Esophagus squamous epithelium (tissue), 4 donors: ENCODE results near the gene KIAA2012.
A peak's percentile ranks its signal among the peaks of the same experiment; 100 is the strongest.

Experiments
- CTCF ChIP-seq, 6 experiments: fragments of 450-650 bp in 4 of 6; fragments of 200-600 bp in 2 of 6; sonication (generic) in 2 of 6; IDR thresholded peaks; one replicate each; pipeline ENCODE4 v1.5.1; 2016 to 2019; ENCODE audit warnings: antibody characterized with exemption in 6 of 6, mild to moderate bottlenecking in 4 of 6, moderate library complexity in 4 of 6
- POLR2A ChIP-seq, 4 donors: fragments of 450-650 bp; IDR thresholded peaks; one replicate each; pipeline ENCODE4 v1.6.1; 2017; ENCODE audit warnings: antibody characterized with exemption in 4 of 4, mild to moderate bottlenecking in 4 of 4, moderate library complexity in 3 of 4

GRCh38 chr2:202104286-202104870, 31.3 kb downstream of the KIAA2012 start:
- TF ChIP-seq CTCF (IDR thresholded peaks at IDR 0.05) (peak in 4 of 6 experiments; percentile 26 to 54 (median 35)), POLR2A (IDR thresholded peaks at IDR 0.05) (no peak)
